Transverse colon (tissue), 4 donors: ENCODE results near the gene ZNF618.

Experiments
- POLR2A ChIP-seq: fragments of 450-650 bp; IDR thresholded peaks from one replicate; pipeline ENCODE4 v1.6.1; 2016; ENCODE audit warnings: antibody characterized with exemption, mild to moderate bottlenecking, moderate library complexity
- POLR2AphosphoS5 ChIP-seq, 3 donors: sonication (generic); formaldehyde crosslinking; IDR thresholded peaks; one replicate each; pipeline ENCODE4 v1.6.1; 2016; ENCODE audit warnings: antibody characterized with exemption in 3 of 3
- TF ChIP-seq, protein P1 (sequence below), 5 experiments: fragments of 200-600 bp in 3 of 5; fragments of 450-650 bp in 2 of 5; sonication (generic) in 3 of 5; IDR thresholded peaks; 1 replicate in 2 of 5; 2 replicates in 3 of 5; pipeline ENCODE4 v1.5.1; 2016 to 2017; ENCODE audit warnings: antibody characterized with exemption in 5 of 5, inconsistent platforms in 3 of 5, mild to moderate bottlenecking in 2 of 5, moderate library complexity in 1 of 5

DNA sequence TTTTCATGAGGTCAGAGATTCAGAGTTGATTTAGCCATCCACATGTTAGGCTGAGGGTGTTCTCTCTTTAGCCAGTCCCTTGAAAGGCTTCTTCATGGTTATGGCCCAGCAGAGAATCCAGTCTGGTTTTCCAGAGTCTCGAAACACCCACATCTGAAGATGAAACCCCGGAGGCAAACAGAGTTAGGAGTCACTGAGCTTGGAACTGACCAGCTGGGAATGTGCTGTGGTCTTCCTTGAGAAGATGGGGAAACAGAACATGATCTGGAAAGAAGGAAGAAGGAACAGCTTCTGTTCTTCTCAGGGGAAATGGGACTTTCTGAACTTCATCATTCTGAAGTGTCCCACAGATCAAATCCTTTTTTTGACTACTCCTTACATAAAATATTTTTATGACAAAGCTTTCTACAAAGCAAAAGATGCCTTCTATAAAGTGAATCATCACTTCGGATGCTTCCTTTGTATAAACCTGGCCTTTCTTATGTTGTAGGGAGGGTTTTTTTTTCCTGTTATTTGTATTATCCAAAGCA, 45.4 kb downstream of the ZNF618 start:
- TF ChIP-seq, protein P1, sequence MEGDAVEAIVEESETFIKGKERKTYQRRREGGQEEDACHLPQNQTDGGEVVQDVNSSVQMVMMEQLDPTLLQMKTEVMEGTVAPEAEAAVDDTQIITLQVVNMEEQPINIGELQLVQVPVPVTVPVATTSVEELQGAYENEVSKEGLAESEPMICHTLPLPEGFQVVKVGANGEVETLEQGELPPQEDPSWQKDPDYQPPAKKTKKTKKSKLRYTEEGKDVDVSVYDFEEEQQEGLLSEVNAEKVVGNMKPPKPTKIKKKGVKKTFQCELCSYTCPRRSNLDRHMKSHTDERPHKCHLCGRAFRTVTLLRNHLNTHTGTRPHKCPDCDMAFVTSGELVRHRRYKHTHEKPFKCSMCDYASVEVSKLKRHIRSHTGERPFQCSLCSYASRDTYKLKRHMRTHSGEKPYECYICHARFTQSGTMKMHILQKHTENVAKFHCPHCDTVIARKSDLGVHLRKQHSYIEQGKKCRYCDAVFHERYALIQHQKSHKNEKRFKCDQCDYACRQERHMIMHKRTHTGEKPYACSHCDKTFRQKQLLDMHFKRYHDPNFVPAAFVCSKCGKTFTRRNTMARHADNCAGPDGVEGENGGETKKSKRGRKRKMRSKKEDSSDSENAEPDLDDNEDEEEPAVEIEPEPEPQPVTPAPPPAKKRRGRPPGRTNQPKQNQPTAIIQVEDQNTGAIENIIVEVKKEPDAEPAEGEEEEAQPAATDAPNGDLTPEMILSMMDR (IDR thresholded peaks at IDR 0.05): no peak
- TF ChIP-seq POLR2A (no peak), POLR2AphosphoS5 (IDR thresholded peaks at IDR 0.05) (no peak)
